Stimulated activated CD4-positive, alpha-beta T cell treated with anti-CD3 and anti-CD28 coated beads, Interleukin-12 subunit alpha, Interleukin-12 subunit beta, amount 100 ng/mL, for 24 hours (primary cell): ENCODE results near the gene BANK1.
"Not testable (repeated sequence)": the region's sequence is repeated elsewhere in the genome, so short reads cannot be mapped to it uniquely, and the experiment has no call there.

Source experiments
- DNase-seq, 2 experiments: peaks; one replicate each; pipeline ENCODE4 v3.0.0-alpha.2; 2020; ENCODE audit warnings: low read depth in 2 of 2

BANK1 gene

GRCh38 chr4:101888472-101888871 is 97.9 kb downstream of the BANK1 start:
- no peak for DNase-seq

- not testable (repeated sequence) for DNase-seq
Observed at GRCh38 chr4:101905527-101905926, 115.0 kb downstream of the BANK1 start.

GRCh38 chr4:101910786-101911373 is 120.3 kb downstream of the BANK1 start:
- DNase-seq: no peak

GRCh38 chr4:101911616-101912015 is 121.1 kb downstream of the BANK1 start:
- no peak for DNase-seq

GRCh38 chr4:101914761-101915160 is 124.2 kb downstream of the BANK1 start:
- DNase-seq: no peak

DNA sequence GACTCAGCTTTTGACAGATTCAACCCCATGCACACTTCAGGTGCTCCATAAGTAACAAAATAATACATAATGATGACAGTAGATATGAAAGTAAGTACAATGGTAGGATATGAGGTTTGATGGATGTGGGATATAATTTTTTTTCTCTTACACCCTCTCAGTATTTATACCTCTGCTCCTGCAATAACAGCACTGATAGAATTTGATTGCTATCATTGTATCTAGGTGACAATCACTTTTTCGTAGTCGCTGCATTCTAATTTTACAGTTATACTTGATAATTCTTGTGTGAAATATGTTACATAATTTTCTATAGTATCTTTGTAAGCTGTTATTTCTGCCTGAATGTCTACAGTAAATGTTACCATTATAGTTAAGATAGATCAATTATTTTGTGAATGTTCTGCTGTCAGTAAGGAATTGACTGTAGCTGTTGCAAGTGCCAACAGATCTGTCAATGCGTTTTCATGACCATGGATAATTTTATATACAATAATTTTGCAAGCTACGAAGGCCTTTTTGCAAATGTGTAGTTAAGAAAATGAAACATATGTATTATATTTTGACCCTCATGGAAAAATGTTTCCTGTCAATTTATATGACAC is 128.9 kb downstream of the BANK1 start:
- no peak for DNase-seq

- no peak for DNase-seq
Observed at GRCh38 chr4:101921370-101921769, 130.8 kb downstream of the BANK1 start.

DNA sequence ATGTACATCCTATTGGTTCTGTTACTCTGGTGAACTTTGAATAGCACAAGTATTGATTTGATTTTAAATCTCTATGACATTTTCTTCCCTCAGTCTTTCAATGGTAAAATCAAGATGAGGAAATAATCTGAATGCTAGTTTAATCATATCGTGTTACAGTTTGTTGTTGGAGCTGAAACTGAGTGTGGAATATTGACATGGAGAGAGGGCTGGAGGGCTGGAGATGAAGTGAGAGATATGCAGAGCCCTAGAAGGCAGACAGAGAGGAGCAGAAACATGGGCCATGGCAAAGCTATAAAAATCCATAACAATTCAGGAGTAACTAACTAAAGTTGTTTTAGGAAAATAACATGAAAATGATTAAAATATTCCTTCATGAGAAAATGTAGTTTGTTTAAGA is 141.1 kb downstream of the BANK1 start:
- no peak for DNase-seq

GRCh38 chr4:101933855-101934254 is 143.3 kb downstream of the BANK1 start:
- DNase-seq: no peak

DNA sequence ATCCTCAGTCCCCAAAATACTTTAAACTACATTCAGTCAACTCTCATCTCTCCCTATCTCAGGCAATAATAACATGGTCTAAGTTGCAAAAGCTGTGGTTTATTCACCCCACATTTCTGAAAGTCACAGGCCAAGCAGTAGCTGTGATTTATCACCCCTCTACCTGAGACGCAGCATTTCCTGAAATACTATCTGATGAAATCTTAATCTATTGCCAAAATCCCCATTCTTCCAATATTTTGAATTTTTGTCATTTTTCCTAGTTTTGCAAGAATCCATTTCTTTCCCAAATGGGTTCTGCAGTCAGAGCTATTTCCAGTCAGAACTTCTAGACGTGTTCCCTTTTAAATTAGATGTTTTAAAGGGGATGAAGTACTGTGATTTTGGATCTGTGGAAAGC is 148.3 kb downstream of the BANK1 start:
- DNase-seq: no peak

DNA sequence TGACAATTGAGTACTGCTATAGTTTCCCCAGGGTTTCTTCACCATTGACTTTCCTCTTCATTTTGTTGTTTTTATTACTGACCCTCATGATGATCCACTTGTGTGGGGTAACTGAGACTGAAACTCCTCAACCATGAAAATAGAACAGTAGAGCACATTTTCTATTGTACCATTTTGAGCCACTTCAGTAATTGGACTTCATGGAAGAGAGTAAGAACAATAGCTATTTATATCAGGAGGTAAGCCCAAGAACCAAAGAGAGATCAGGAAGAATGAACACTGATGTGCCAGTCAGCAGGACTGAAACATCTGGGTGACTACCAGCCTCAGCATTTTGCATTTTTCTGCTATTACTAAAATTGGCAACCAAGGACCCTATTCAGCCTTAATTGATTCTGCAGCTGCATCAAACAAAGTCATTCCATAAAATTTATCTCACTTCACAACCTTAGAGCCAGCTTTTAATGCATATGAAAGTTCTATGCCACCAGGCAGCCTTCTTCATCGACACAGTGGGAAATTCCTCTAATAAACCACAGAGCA is 151.4 kb downstream of the BANK1 start:
- DNase-seq: no peak

DNA sequence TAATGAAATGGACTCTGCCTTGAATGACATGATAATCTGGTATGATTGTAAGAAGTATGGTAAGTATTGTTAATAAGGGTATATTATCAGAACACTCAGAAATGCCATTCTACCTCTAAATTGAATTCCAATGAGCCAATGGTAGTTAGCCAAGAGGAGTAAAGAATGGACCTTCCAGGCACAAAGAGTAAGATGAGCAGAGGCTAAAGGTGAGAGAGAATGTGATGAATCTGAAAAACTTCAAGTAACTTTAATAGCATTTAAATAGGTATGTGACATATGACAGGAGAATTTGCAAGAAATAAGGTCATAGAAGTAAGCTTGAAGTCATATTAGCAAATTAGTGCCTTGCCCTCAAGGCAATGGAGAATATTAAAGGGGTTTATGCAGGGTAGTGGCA is 152.4 kb downstream of the BANK1 start:
- no peak for DNase-seq

DNA sequence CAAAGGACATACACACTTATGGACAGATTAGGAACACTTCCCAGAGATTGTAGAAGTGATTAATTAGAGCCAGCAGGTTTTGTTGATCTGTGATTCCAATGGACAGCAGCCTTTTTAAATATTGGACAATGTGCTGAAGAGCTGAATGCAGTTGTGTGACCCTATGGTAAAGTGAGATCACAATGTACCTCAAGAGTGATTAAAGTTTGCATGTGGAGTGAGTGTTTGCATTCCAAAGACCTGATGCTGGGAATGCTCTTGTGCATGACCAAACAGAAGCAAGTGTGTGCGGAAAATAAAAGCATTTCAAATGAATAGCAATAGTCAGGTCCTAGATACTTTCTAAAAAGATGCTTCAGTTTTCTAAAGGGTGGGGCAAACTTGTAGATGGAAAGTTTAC is 154.1 kb downstream of the BANK1 start:
- no peak for DNase-seq

DNA sequence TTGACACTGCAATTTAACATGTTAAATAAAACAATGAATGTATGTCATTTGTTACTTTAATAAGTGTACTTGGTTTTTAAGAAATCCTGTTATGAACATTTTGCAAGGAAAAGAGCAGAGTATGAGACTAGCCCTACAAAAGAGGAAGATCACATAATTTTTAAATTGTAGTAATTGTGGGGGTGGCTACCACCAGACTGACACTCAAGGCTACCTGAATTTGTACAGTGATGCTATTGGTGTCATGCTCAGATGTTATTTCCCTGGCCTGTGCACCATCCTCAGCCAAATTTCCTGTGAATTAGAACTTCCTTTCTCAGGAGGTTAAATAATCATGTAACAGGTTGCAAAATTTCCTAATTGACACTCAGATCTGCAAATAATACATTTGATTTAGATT is 157.5 kb downstream of the BANK1 start:
- no peak for DNase-seq

DNA sequence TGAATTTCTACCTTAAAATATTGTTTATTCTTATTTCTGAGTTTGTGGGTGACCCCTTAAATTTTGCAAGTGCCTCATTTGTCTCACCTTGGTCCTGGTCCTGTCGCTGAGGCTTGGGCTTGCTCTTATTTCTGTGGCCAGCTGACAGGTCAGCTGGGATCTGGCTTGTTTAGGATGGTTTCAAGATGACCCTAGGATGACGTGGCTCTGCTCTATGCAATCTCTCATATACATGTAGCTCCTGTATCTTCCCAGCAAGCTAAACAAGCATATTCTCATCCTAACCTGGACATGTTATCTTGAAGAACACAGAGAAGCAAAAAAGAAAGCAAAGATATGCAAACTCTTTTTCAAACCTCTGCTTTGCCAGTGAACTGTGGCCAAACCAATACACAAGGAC is 158.4 kb downstream of the BANK1 start:
- no peak for DNase-seq

DNA sequence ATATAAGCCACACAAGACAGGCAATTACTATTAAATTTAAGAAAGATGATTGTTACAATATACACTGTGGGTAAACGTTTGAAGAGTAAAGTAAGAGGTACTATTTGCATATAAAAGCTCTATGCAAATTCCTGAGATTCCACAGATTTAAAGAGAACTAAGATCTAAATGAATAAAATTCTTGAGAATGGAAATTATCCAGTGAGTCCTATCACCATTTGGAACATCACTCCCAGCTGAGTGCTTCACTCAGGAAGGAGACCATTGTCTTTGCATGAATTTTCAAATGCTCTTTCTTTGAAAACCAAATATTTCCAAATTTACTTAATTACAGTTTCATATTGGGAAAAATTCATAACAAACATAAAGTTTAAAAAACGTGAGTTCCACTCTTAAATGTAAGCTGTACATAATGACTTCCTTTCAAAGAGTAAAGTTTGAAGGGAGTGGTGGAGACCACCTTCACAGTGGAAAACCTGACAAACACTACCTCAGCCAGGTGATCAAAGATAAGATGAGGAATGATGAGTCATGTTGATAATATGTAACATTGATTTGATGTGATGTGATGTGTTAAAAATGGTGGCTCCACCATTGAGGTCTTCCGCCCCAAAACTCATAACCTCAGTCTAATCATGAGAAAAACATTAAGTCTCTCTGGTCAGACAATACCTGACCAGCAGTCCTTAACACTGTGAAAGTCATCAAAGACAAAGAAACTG is 159.9 kb downstream of the BANK1 start:
- DNase-seq: no peak

GRCh38 chr4:101952985-101953384 is 162.5 kb downstream of the BANK1 start:
- DNase-seq: no peak

DNA sequence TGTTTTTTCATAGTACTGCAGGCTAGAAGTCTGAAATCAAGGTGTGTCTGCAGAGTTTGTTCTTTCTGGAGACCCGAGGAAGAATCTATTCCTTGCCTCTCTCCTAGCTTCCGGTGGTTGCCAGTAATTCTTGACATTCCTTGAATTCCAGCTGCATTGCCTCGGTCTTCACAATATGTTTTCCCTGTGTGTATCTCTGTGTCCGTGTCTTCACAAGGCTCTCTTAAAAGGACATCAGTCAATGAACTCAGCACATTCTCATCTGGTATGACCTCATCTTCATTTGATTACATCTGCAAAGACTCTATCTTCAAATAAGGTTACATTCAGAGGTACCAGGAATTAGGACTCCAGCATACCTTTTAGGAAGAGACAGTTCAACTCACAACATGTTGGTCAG is 163.4 kb downstream of the BANK1 start:
- no peak for DNase-seq

DNA sequence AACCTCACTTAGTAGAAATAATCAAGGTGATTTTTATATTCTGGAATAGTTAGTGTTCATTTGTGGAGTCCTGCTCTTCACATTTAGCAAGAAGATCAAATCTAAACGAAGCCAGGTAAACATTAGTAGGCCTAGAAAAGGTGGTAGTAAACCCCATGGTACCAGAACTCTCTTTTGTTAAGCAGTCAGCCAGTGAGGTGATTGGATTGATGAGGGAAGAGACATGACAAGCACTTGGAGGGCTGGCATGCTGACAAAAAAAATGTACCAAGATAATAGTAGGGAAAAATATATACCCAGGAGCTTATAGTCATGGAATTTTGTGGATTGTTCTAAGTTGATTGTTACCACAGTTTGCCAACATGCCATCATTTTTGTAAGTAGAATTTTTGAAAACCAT is 163.8 kb downstream of the BANK1 start:
- DNase-seq: no peak

GRCh38 chr4:101954975-101955678 is 164.6 kb downstream of the BANK1 start:
- DNase-seq: no peak

- no peak for DNase-seq
Observed at GRCh38 chr4:101956068-101956825, 165.7 kb downstream of the BANK1 start.

DNA sequence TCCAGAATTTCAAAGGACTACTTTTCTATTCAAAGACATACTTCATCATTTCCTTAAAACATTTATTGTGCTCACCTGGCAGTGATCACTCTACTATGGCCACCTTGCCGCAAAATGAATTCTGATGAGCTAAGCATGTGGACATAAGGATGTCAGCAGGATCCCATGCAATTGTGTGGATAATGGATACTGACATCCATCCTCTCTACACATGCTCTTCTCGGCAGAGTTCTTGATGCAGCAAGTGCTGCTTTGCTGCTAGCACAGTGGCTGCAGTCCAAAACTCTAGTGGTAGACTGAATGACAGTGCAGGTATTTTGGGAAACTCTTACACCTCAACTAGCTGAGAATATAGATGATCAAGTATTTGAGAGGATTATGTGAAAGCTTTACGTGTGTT is 168.0 kb downstream of the BANK1 start:
- no peak for DNase-seq
